ENCODE data around the gene HOXD4. TPM values are rescaled to one million over a fixed set of nuclear protein-coding genes. Genes with fewer than 3 reads are reported as not detected.

The HOXD4 gene
- total RNA-seq, 2 donors from 2014 or later = 1.6 to 3.6 TPM

DNA sequence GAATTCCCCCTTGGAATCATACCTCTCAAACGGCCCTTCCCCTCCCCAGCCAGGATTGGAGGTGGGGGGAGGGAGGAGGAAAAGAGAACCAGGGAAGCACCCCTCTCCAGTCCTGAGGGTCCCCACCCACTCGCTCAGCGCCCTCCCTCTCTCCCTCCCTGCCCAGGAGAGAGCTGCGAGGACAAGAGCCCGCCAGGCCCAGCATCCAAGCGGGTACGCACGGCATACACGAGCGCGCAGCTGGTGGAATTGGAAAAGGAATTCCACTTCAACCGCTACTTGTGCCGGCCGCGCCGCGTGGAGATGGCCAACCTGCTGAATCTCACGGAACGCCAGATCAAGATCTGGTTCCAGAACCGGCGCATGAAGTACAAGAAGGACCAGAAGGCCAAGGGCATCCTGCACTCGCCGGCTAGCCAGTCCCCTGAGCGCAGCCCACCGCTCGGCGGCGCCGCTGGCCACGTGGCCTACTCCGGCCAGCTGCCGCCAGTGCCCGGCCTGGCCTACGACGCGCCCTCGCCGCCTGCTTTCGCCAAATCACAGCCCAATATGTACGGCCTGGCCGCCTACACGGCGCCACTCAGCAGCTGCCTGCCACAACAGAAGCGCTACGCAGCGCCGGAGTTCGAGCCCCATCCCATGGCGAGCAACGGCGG lies 20.1 kb downstream of the HOXD4 start:
- Histone ChIP-seq H3K4me1 (no peaks in the 10 kb centered on the region), H3K27me3 (peaks cover 17% of the 10 kb centered on the region), H3K9ac (ENCODE audit: low read depth in 2 of 2, low read length in 2 of 2) (no peak overlapping the region), H3K27ac (no peak overlapping the region), H3K36me3 (no peaks in the 10 kb centered on the region), H3K4me3 (no peak overlapping the region), H3K9me3 (no peaks in the 10 kb centered on the region)
- TF ChIP-seq CTCF (IDR thresholded peaks at IDR 0.05) = no peak
- DNase-seq = no peak
- intact Hi-C loops (cut with DNase I) = no loop called here

GRCh38 chr2:176172007-176172894 lies 20.9 kb downstream of the HOXD4 start:
- no peak overlapping the region for H3K9ac ChIP-seq (ENCODE audit: low read depth in 2 of 2, low read length in 2 of 2)
- no peaks in the 10 kb centered on the region for H3K4me1 ChIP-seq
- H3K9me3 ChIP-seq = no peaks in the 10 kb centered on the region
- no peak for DNase-seq
- no peak for TF ChIP-seq CTCF (IDR thresholded peaks at IDR 0.05)
- no peaks in the 10 kb centered on the region for H3K36me3 ChIP-seq
- H3K27ac ChIP-seq = no peak overlapping the region
- H3K27me3 ChIP-seq = peaks cover 17% of the 10 kb centered on the region
- no peak overlapping the region for H3K4me3 ChIP-seq
- intact Hi-C loops (cut with DNase I) = no loop called here

DNA sequence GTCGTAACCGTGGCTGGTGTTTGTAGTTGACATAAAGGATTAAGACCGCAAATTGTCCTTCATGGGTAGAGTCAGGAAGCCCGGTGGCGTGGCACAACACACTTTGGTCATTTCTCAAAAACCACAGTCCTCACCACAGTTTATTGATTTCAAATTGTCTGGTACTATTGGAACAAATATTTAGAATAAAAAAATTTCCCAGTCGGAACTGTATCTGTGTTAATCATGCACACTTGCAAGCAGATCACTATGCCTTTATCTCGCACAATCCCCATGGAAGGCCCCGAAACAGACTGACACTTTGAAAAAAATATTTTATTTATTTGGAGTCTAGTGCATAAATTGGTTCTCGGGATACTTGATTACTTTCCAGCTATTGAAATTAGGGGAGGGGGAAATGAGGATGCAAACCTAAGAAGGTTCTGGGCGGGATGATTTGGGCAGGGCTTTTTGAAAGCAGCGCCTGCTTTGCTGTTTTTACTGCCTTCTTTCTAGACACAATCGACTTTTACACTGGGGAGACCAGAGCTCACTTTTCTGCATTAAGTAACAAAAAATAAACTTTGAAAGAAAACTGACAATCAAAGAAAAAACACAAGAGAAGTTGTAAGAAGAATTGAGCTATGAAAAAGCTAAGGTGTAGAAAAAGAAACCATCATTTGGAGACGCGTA lies 21.7 kb downstream of the HOXD4 start:
- Histone ChIP-seq H3K27ac (no peak overlapping the region), H3K9ac (ENCODE audit: low read depth in 2 of 2, low read length in 2 of 2) (no peak overlapping the region), H3K27me3 (peaks cover 17% of the 10 kb centered on the region), H3K4me3 (no peak overlapping the region), H3K36me3 (no peaks in the 10 kb centered on the region), H3K9me3 (no peaks in the 10 kb centered on the region), H3K4me1 (no peaks in the 10 kb centered on the region)
- no peak for TF ChIP-seq CTCF (IDR thresholded peaks at IDR 0.05)
- no peak for DNase-seq
- intact Hi-C loops (cut with DNase I) = no loop called here

GRCh38 chr2:176173567-176174381 lies 22.4 kb downstream of the HOXD4 start:
- no peak for TF ChIP-seq CTCF (IDR thresholded peaks at IDR 0.05)
- intact Hi-C loops (cut with DNase I) = no loop called here
- peaks cover 21% of the 10 kb centered on the region for H3K27me3 ChIP-seq
- no peak overlapping the region for H3K9ac ChIP-seq (ENCODE audit: low read depth in 2 of 2, low read length in 2 of 2)
- DNase-seq = no peak
- H3K27ac ChIP-seq = no peak overlapping the region
- H3K4me3 ChIP-seq = peak overlapping the region; percentile 16
- H3K9me3 ChIP-seq = no peaks in the 10 kb centered on the region
- H3K36me3 ChIP-seq = no peaks in the 10 kb centered on the region
- no peaks in the 10 kb centered on the region for H3K4me1 ChIP-seq

DNA sequence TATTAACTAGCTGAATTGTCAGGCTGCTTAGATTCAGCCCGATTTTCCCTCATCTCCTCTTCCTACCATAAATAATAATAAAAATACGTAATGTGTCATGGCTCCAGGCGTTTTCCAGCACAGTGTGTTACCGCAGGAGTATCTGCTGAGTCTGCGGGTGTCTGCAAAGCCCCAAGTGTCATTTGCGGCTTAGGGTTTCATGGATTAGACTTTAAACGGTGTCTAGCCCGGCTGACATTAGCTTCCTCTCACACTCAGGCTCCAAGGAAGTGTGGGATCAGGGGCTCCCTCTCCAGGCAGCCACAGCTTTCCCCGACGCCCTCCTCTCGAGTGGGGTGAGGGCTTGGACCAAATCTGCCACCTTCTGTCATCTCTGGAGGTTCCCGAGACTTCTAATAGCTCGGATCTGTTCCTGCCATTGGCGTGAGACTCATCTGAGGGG lies 23.1 kb downstream of the HOXD4 start:
- peaks cover 21% of the 10 kb centered on the region for H3K27me3 ChIP-seq
- TF ChIP-seq CTCF (IDR thresholded peaks at IDR 0.05) = no peak
- no peak for DNase-seq
- peak overlapping the region in 1 of 2 donors; percentile 26 for H3K9ac ChIP-seq (ENCODE audit: low read depth in 2 of 2, low read length in 2 of 2)
- H3K9me3 ChIP-seq = no peaks in the 10 kb centered on the region
- H3K4me3 ChIP-seq = peak overlapping the region; percentile 16
- H3K4me1 ChIP-seq = no peaks in the 10 kb centered on the region
- intact Hi-C loops (cut with DNase I) = no loop called here
- H3K27ac ChIP-seq = peak overlapping the region; percentile 3
- H3K36me3 ChIP-seq = no peaks in the 10 kb centered on the region
